Activated T-helper 17 cell treated with anti-CD3 and anti-CD28 coated beads, Interleukin-2, amount 50 U/mL, for 72 hours (primary cell): Measurements from ENCODE around the gene YEATS4. TPM values are rescaled to one million over a fixed set of nuclear protein-coding genes. Genes with fewer than 3 reads are reported as not detected.
"Not testable (repeated sequence)": the region's sequence is repeated elsewhere in the genome, so short reads cannot be mapped to it uniquely, and the experiment has no call there.

ENCODE experiments used
- ATAC-seq: fragments of 150-1000 bp; cut with Tn5 transposase; replicated peaks from 2 replicates; pipeline ENCODE4 v1.10.0; 2021; ENCODE audit warnings: mild to moderate bottlenecking, moderate library complexity
- H3K27ac Mint-ChIP-seq: one replicate; pipeline ENCODE4 v1.8.0; 2022; ENCODE audit warnings: mixed read lengths
- H3K27me3 Mint-ChIP-seq: one replicate; pipeline ENCODE4 v1.8.0; 2022; ENCODE audit warnings: mixed read lengths
- H3K36me3 Mint-ChIP-seq: one replicate; pipeline ENCODE4 v1.8.0; 2022; ENCODE audit warnings: low read depth, mild to moderate bottlenecking, mixed read lengths
- H3K4me1 Mint-ChIP-seq: one replicate; pipeline ENCODE4 v1.8.0; 2022; ENCODE audit warnings: mixed read lengths
- H3K4me3 Mint-ChIP-seq: one replicate; pipeline ENCODE4 v1.8.0; 2022; ENCODE audit warnings: mild to moderate bottlenecking, mixed read lengths
- H3K9me3 Mint-ChIP-seq: one replicate; pipeline ENCODE4 v1.8.0; 2022; ENCODE audit warnings: mixed read lengths
- total RNA-seq, 2 donors: library from RNA; stranded (reverse); gene quantifications; one replicate each; pipeline ENCODE4 v1.2.3, GENCODE V29; 2022

Gene YEATS4
- total RNA-seq = 10 to 100 TPM; 28.4 to 48.3 TPM

DNA sequence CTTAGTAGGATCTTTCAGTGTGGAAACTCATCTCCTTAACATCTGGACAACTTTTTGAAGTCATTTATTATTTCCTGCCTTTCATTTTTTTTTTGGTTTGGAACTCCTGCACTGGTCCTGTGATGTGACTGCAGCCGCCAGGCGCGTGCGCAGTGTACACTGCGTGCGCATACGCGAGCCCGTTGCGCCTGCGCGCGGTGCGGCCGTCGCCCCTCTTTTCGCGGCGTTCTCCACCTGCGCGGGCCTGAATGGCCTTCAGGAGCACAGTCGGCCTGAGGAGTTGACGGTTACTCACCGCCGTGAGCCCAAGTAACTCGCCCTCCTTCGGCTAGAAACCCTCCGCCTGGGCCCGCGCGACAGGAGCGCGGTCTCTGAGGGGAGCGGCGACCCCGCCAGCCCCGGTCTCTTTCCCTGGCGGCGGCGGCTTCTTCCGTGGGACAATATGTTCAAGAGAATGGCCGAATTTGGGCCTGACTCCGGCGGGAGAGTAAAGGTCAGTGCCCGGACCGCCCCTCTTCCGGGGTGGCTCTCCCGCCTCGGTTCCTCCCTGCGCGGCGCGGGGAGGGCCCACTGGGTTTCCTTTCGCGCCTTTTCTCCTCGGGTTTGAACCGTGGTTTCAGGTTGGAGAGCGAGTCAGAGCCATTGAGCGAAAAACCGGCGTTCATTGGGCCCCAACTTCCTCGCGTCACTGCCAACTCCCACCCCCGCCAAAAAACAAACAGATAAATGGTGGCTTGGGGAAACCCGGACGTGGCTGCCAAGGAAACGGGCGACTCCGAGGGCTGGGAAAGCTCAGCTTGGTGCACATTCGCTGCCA is at the start of gene YEATS4:
Gene YEATS4 (plus strand): TSS at position 213 of the 817 bp plus-strand sequence. CDS start 230 bp downstream, at position 443.
- Mint-ChIP-seq H3K27ac (peak within 1 kb of the TSS; percentile 91), H3K36me3 (peaks cover 33% of the 10 kb centered on the region), H3K27me3 (peaks cover 2% of the 10 kb centered on the region), H3K4me1 (peaks cover 19% of the 10 kb centered on the region), H3K4me3 (peak within 1 kb of the TSS; percentile 80), H3K9me3 (no peaks in the 10 kb centered on the region)
- ATAC-seq = peak; percentile 86

GRCh38 chr12:69313209-69313608 is 46.3 kb upstream of the YEATS4 start:
- Mint-ChIP-seq H3K36me3 (no peaks in the 10 kb centered on the region), H3K27ac (no peak overlapping the region), H3K4me1 (no peaks in the 10 kb centered on the region), H3K4me3 (no peak overlapping the region), H3K27me3 (no peaks in the 10 kb centered on the region), H3K9me3 (no peaks in the 10 kb centered on the region)
- ATAC-seq = no peak

DNA sequence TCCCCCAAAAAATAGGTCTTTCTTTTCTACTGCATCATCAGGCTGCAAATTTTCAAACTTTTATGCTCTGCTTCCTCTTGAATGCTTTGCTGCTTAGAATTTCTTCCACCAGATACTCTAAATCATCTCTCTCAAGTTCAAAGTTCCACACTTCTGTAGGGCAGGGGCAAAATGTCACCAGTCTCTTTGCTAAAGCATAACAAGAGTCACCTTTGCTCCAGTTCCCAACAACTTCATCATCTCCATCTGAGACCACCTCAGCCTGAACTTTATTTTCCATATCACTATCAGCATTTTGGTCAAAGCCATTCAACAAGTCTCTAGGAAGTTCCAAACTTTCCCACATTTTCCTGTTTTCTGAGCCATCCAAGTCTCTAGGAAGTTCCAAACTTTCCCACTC is 42.8 kb upstream of the YEATS4 start:
- not testable (repeated sequence) for H3K4me3 Mint-ChIP-seq, H3K27ac Mint-ChIP-seq, H3K4me1 Mint-ChIP-seq, H3K9me3 Mint-ChIP-seq, H3K36me3 Mint-ChIP-seq, ATAC-seq, H3K27me3 Mint-ChIP-seq

GRCh38 chr12:69317233-69317632 is 42.3 kb upstream of the YEATS4 start:
- not testable (repeated sequence) for H3K4me3 Mint-ChIP-seq, H3K27ac Mint-ChIP-seq, ATAC-seq, H3K9me3 Mint-ChIP-seq, H3K4me1 Mint-ChIP-seq, H3K27me3 Mint-ChIP-seq, H3K36me3 Mint-ChIP-seq

DNA sequence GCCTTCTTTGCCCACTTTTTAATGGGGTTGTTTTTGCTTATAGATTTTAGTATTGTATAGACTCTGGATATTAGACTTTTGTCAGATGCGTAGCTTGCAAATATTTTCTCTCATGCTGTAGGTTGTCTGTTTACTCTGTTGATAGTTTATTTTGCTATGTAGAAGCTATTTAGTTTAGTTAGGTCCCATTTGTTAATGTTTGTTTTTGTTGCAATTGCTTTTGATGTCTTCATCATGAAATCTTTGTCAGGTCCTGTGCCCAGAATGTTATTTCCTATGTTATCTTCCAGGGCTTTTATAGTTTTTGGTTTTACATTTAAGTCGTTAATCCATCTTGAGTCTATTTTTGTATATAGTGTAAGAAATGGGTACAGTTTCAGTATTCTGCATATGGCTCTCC is 41.3 kb upstream of the YEATS4 start:
- no peaks in the 10 kb centered on the region for H3K9me3 Mint-ChIP-seq
- no peak for ATAC-seq
- H3K4me3 Mint-ChIP-seq = no peak overlapping the region
- peaks cover 7% of the 10 kb centered on the region for H3K27me3 Mint-ChIP-seq
- no peaks in the 10 kb centered on the region for H3K36me3 Mint-ChIP-seq
- H3K4me1 Mint-ChIP-seq = no peaks in the 10 kb centered on the region
- no peak overlapping the region for H3K27ac Mint-ChIP-seq

- no peaks in the 10 kb centered on the region for H3K9me3 Mint-ChIP-seq
- H3K4me1 Mint-ChIP-seq = no peaks in the 10 kb centered on the region
- no peak overlapping the region for H3K4me3 Mint-ChIP-seq
- no peaks in the 10 kb centered on the region for H3K36me3 Mint-ChIP-seq
- no peak overlapping the region for H3K27ac Mint-ChIP-seq
- H3K27me3 Mint-ChIP-seq = peaks cover 13% of the 10 kb centered on the region
- ATAC-seq = no peak
Observed at GRCh38 chr12:69321351-69321750, 38.2 kb upstream of the YEATS4 start.

- Mint-ChIP-seq H3K9me3 (no peaks in the 10 kb centered on the region), H3K27me3 (peaks cover 13% of the 10 kb centered on the region), H3K4me3 (no peak overlapping the region), H3K4me1 (peaks cover 11% of the 10 kb centered on the region), H3K36me3 (no peaks in the 10 kb centered on the region), H3K27ac (no peak overlapping the region)
- ATAC-seq = peak; percentile 47
Observed at GRCh38 chr12:69324797-69325466, 34.6 kb upstream of the YEATS4 start.

DNA sequence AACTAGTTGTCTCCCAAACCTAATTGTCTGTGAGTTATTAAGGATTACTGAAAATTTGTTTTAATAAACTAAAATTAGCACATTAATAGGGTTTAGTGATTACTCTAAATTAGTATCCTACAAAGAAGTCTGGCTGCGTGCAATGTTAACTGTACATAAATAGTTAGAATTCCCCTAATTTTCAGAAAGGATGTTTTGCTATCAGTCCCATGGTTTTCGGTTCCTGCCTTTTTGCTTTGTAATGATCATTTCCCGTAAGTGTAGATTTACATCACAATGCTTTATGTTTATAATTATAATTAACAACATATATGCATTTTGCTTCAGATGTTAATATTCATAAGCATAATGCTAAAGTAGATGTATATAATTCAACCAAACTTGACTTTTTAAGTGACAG is 31.1 kb upstream of the YEATS4 start:
- peaks cover 4% of the 10 kb centered on the region for H3K27me3 Mint-ChIP-seq
- ATAC-seq = no peak
- H3K4me3 Mint-ChIP-seq = peak overlapping the region; percentile 96
- no peaks in the 10 kb centered on the region for H3K9me3 Mint-ChIP-seq
- H3K36me3 Mint-ChIP-seq = no peaks in the 10 kb centered on the region
- peak overlapping the region; percentile 63 for H3K27ac Mint-ChIP-seq
- H3K4me1 Mint-ChIP-seq = peaks cover 19% of the 10 kb centered on the region

- Mint-ChIP-seq H3K4me1 (peaks cover 23% of the 10 kb centered on the region), H3K9me3 (no peaks in the 10 kb centered on the region), H3K27me3 (no peaks in the 10 kb centered on the region), H3K4me3 (peak overlapping the region; percentile 96), H3K36me3 (no peaks in the 10 kb centered on the region), H3K27ac (peak overlapping the region; percentile 81)
- peak; percentile 22 for ATAC-seq
Observed at GRCh38 chr12:69329669-69330428, 29.7 kb upstream of the YEATS4 start.

DNA sequence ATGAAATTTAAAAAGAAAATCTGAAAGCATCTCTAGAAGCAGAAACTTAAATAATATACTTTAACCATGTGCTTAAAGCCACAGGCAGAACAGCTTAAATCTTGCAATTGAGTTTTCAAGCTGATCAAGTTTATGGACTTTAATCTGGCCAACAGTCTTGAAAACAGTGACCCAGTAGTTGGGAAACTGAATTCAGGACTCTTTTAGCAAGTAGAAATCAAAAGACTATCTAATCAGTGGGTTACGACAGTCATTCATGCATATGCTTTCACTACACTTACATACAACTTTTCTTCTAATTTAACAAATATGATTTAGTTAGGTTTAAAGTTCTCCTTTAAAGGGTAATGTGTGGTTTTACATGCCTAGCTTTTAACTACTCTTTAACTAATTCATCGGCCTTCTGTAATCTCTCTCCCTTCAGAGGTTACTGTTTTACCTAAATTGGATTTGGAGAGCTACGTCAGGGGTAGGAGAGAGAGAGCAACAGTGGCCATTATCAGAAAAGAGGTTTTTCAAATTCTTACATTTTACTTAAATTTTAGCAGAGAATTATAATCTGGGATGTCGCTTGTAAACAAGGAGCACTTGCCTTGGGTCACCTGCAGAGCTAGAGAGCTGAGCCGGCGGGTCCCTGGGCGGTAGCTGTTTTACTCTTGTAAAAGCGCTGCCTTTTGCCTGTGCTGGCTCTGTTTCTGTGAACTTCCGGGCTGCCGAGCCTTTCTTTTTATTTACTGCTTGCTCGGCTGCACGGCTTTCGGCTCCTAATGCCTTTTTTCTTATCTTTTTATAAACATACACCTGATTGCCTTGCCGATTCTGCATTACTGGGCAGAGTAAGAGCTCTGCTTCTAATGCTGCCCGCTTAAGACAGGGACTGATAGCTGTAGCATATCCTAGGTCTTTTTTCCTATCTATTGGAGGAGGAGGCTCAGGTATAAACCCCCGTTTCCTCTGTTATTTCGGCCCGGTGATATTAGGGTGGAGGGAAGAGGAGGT is 28.8 kb upstream of the YEATS4 start:
- Mint-ChIP-seq H3K4me3 (peak overlapping the region; percentile 96), H3K9me3 (no peaks in the 10 kb centered on the region), H3K36me3 (no peaks in the 10 kb centered on the region), H3K27me3 (no peaks in the 10 kb centered on the region), H3K4me1 (peaks cover 23% of the 10 kb centered on the region), H3K27ac (peak overlapping the region; percentile 81)
- peak; percentile 84 for ATAC-seq

DNA sequence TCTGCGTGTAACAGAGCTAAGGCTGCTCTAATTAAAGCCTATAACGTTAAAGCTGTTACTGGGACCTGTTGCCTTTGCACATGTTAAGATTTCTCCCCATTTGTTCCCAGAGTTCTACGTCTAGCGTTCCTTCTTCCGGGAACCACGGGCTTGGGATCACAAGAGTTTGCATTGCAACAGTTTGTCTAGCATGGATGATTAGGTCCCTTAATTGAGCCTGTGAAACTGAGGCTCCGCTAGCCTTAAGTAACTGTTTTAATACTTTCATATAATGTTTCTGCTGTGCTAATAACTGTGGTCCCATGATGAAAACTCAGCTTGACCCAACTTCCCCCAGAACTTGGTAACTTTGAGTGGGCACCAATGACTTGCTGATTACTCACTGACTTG is 28.0 kb upstream of the YEATS4 start:
- H3K27me3 Mint-ChIP-seq = no peaks in the 10 kb centered on the region
- peak overlapping the region; percentile 96 for H3K4me3 Mint-ChIP-seq
- H3K9me3 Mint-ChIP-seq = no peaks in the 10 kb centered on the region
- no peaks in the 10 kb centered on the region for H3K36me3 Mint-ChIP-seq
- H3K27ac Mint-ChIP-seq = peak overlapping the region; percentile 81
- no peak for ATAC-seq
- peaks cover 23% of the 10 kb centered on the region for H3K4me1 Mint-ChIP-seq

GRCh38 chr12:69331909-69332684 is 27.4 kb upstream of the YEATS4 start:
- no peak for ATAC-seq
- Mint-ChIP-seq H3K4me1 (peaks cover 23% of the 10 kb centered on the region), H3K9me3 (no peaks in the 10 kb centered on the region), H3K36me3 (no peaks in the 10 kb centered on the region), H3K4me3 (peak overlapping the region; percentile 96), H3K27me3 (no peaks in the 10 kb centered on the region), H3K27ac (peak overlapping the region; percentile 81)

DNA sequence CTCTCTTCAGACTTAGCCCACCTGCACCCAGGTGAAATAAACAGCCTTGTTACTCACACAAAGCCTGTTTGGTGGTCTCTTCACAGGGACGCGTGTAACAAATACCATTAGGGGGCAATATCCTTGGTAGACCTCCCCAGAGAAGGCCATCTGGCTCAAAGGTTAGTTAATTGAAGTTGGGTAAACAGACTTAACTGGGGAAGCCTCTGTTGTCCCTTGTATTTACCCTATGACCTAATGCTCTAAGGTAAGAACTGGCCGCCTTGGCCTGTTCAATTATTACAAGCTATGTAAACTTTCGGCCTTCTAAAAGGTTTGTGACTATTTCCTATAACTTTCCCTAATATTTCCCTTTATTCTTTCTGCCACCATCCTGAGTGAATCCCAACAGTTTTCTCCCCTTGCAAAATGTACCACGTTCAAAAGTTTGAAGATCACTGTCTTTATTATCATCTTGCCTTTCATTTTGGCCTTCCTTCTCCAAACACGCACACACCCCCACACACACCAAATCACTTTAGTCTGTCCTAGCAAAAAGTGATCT is 26.7 kb upstream of the YEATS4 start:
- Mint-ChIP-seq H3K4me3 (peak overlapping the region; percentile 96), H3K4me1 (peaks cover 23% of the 10 kb centered on the region), H3K27me3 (no peaks in the 10 kb centered on the region), H3K36me3 (no peaks in the 10 kb centered on the region), H3K9me3 (no peaks in the 10 kb centered on the region), H3K27ac (peak overlapping the region; percentile 68)
- no peak for ATAC-seq
